ENCODE results near the gene BNC2. TPM values are rescaled to one million over a fixed set of nuclear protein-coding genes. Genes with fewer than 3 reads are reported as not detected.

The BNC2 gene
- total RNA-seq, 4 donors from 2014 or later: 20.5 to 55.4 (median 26.2) TPM

GRCh38 chr9:16693616-16694015 lies 176.9 kb downstream of the BNC2 start:
- peaks cover 2 to 14% (median 7%) of the 10 kb centered on the region in 4 donors for H3K4me1 ChIP-seq
- TF ChIP-seq POLR2AphosphoS5 (IDR thresholded peaks at IDR 0.05): no peak
- TF ChIP-seq POLR2A (IDR thresholded peaks at IDR 0.05): no peak
- H3K9me3 ChIP-seq: no peaks in the 10 kb centered on the region
- no peaks in the 10 kb centered on the region for H3K27me3 ChIP-seq
- no peaks in the 10 kb centered on the region for H3K36me3 ChIP-seq
- 85 to 89% methylated on average over 3 of the region's 3 CpGs for WGBS, 2 donors (ENCODE audit: low coverage in 1 of 2)
- in situ Hi-C loops (cut with MboI; ENCODE audit: low pct_ligation_motif_present in 1 of 4, low pct_unique_long_range_greater_than_20kb in 1 of 4, low sequenced_read_pairs in 3 of 4): no loop called here
- no peak overlapping the region for H3K27ac ChIP-seq
- intact Hi-C loops (cut with DNase I; ENCODE audit: low total_unique reads): no loop called here
- H3K4me3 ChIP-seq: no peak overlapping the region
- no peak for DNase-seq

- TF ChIP-seq EP300 (IDR thresholded peaks at IDR 0.05; ENCODE audit: low read depth) (no peak), POLR2AphosphoS5 (IDR thresholded peaks at IDR 0.05) (no peak), POLR2A (IDR thresholded peaks at IDR 0.05) (no peak)
- TF ChIP-seq, protein P1, sequence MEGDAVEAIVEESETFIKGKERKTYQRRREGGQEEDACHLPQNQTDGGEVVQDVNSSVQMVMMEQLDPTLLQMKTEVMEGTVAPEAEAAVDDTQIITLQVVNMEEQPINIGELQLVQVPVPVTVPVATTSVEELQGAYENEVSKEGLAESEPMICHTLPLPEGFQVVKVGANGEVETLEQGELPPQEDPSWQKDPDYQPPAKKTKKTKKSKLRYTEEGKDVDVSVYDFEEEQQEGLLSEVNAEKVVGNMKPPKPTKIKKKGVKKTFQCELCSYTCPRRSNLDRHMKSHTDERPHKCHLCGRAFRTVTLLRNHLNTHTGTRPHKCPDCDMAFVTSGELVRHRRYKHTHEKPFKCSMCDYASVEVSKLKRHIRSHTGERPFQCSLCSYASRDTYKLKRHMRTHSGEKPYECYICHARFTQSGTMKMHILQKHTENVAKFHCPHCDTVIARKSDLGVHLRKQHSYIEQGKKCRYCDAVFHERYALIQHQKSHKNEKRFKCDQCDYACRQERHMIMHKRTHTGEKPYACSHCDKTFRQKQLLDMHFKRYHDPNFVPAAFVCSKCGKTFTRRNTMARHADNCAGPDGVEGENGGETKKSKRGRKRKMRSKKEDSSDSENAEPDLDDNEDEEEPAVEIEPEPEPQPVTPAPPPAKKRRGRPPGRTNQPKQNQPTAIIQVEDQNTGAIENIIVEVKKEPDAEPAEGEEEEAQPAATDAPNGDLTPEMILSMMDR (IDR thresholded peaks at IDR 0.05): no peak
- Histone ChIP-seq H3K4me1 (peaks cover 2 to 15% (median 7%) of the 10 kb centered on the region in 4 donors), H3K27me3 (no peaks in the 10 kb centered on the region), H3K27ac (no peak overlapping the region), H3K4me3 (no peak overlapping the region), H3K36me3 (no peaks in the 10 kb centered on the region), H3K9me3 (no peaks in the 10 kb centered on the region)
- 82% methylated on average over 2 of the region's 2 CpGs; no CpG with 5 or more reads in 1 of the 2 donors for WGBS, 2 donors (ENCODE audit: low coverage in 1 of 2)
- no peak for DNase-seq
- in situ Hi-C loops (cut with MboI; ENCODE audit: low pct_ligation_motif_present in 1 of 4, low pct_unique_long_range_greater_than_20kb in 1 of 4, low sequenced_read_pairs in 3 of 4) (no loop called here), intact Hi-C loops (cut with DNase I; ENCODE audit: low total_unique reads) (no loop called here)
Measured at GRCh38 chr9:16690628-16691027, 179.8 kb downstream of the BNC2 start.

- H3K4me3 ChIP-seq: no peak overlapping the region
- no peak for DNase-seq
- 64 to 93% methylated on average over 2 of the region's 2 CpGs for WGBS, 2 donors (ENCODE audit: low coverage in 1 of 2)
- H3K27me3 ChIP-seq: no peaks in the 10 kb centered on the region
- TF ChIP-seq POLR2A (IDR thresholded peaks at IDR 0.05) (no peak), EP300 (IDR thresholded peaks at IDR 0.05; ENCODE audit: low read depth) (no peak), POLR2AphosphoS5 (IDR thresholded peaks at IDR 0.05) (no peak)
- TF ChIP-seq, protein P1 (IDR thresholded peaks at IDR 0.05): no peak
- in situ Hi-C loops (cut with MboI; ENCODE audit: low pct_ligation_motif_present in 1 of 4, low pct_unique_long_range_greater_than_20kb in 1 of 4, low sequenced_read_pairs in 3 of 4) (no loop called here), intact Hi-C loops (cut with DNase I; ENCODE audit: low total_unique reads) (no loop called here)
- peaks cover 2 to 15% (median 7%) of the 10 kb centered on the region in 4 donors for H3K4me1 ChIP-seq
- no peaks in the 10 kb centered on the region for H3K9me3 ChIP-seq
- H3K36me3 ChIP-seq: no peaks in the 10 kb centered on the region
- no peak overlapping the region for H3K27ac ChIP-seq
Measured at GRCh38 chr9:16690205-16690604, 180.3 kb downstream of the BNC2 start.

DNA sequence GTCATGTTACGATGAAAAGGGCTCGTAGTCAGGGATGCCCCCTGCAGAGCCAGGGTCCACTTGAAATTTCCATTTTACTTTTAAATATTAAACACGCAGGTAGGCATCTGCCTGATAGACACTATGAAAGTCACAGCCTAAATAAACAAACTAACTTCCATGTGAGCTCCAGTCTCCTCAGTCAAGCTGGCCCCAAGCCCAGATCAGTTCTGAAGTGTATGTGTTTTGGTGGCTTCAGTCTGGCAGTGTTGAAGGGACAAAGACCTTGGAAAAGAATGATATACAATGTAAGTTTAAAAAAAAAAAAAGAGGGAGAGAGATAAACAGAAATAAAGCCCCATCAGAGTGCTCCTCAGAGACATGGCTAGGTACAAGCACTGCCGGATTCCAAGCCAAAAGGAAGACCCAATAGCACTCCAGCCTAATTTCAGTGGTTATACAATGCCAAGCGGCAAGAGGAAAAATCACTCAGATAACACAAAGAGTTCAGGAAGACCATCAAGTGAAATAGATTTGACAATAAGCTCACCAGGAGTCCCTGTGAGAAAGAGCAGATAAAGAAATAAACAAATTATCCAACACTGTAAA lies 181.0 kb downstream of the BNC2 start:
- no peaks in the 10 kb centered on the region for H3K9me3 ChIP-seq
- H3K27ac ChIP-seq: no peak overlapping the region
- H3K4me1 ChIP-seq: peaks cover 2 to 15% (median 7%) of the 10 kb centered on the region in 4 donors
- WGBS, 2 donors (ENCODE audit: low coverage in 1 of 2): 41 to 59% methylated on average over 4 to 5 of the region's 5 CpGs
- TF ChIP-seq POLR2A (IDR thresholded peaks at IDR 0.05) (no peak), POLR2AphosphoS5 (IDR thresholded peaks at IDR 0.05) (no peak), EP300 (IDR thresholded peaks at IDR 0.05; ENCODE audit: low read depth) (no peak)
- TF ChIP-seq, protein P1 (IDR thresholded peaks at IDR 0.05): no peak
- DNase-seq: peak; percentile 15
- no peak overlapping the region for H3K4me3 ChIP-seq
- no peaks in the 10 kb centered on the region for H3K27me3 ChIP-seq
- in situ Hi-C loops (cut with MboI; ENCODE audit: low pct_ligation_motif_present in 1 of 4, low pct_unique_long_range_greater_than_20kb in 1 of 4, low sequenced_read_pairs in 3 of 4): no loop called here
- intact Hi-C loops (cut with DNase I; ENCODE audit: low total_unique reads): loop anchor here (5.0 kb wide), 1 partner anchor 397 kb away; no protein-coding TSS in a partner anchor
- no peaks in the 10 kb centered on the region for H3K36me3 ChIP-seq
